Measurements from ENCODE around the gene GPR34.

DNA sequence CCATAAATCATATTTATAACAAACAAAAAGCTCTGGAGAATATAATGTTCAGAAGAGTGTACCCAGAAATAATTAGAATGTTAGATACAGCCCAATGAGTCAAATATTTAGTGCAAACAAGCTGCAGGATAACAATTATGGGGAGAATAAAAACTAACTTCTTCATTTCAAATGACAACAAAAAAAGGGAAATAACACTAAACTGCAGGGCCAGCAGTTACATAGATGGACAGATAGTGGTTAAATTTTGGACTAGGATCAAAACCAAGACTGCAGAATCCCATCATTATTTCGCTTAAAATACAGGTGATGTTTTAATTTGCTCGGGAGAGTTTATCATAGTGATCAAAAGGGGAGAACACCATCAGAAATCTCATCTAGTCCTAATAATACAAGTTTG is 617 bp upstream of the GPR34 start:
- TF ChIP-seq, protein P1, sequence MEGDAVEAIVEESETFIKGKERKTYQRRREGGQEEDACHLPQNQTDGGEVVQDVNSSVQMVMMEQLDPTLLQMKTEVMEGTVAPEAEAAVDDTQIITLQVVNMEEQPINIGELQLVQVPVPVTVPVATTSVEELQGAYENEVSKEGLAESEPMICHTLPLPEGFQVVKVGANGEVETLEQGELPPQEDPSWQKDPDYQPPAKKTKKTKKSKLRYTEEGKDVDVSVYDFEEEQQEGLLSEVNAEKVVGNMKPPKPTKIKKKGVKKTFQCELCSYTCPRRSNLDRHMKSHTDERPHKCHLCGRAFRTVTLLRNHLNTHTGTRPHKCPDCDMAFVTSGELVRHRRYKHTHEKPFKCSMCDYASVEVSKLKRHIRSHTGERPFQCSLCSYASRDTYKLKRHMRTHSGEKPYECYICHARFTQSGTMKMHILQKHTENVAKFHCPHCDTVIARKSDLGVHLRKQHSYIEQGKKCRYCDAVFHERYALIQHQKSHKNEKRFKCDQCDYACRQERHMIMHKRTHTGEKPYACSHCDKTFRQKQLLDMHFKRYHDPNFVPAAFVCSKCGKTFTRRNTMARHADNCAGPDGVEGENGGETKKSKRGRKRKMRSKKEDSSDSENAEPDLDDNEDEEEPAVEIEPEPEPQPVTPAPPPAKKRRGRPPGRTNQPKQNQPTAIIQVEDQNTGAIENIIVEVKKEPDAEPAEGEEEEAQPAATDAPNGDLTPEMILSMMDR (IDR thresholded peaks at IDR 0.05) = no peak
- TF ChIP-seq EP300 (IDR thresholded peaks at IDR 0.05) (no peak), POLR2A (IDR thresholded peaks at IDR 0.05) (no peak)

Data from suprapubic skin (tissue), 3 donors.